ENCODE measurements around the gene PSMC4. TPM values are rescaled to one million over a fixed set of nuclear protein-coding genes. Genes with fewer than 3 reads are reported as not detected.
"Not testable (repeated sequence)": the region's sequence is repeated elsewhere in the genome, so short reads cannot be mapped to it uniquely, and the experiment has no call there.

The PSMC4 gene
- total RNA-seq, 1 experiment from 2014 or later: 120 TPM

DNA sequence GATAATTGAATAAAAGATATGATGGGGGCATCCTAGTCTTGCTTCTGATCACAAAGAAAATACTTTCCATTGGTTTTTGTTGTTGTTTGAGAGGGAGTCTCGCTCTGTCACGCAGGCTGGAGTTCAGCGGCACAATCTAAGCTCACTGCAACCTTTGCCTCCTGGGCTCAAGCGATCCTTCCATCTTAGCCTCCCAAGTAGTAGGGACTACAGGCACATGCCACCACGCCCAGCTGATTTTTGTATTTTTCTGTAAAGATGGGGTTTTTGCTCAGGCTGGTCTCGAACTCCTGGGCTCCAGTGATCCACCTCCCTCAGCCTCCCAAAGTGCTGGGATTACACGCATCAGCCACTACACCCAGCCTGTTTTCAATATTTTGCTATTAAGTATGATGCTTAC lies 17.1 kb upstream of the PSMC4 start:
- ChIA-PET POLR2A (no interaction called here), CTCF (no interaction called here), RAD21 (ENCODE audit: low non-redundant PET in 1 of 2, low total read pairs in 2 of 2, uncharacterized antibody in 2 of 2, unreplicated experiment in 2 of 2) (no interaction called here)
- no peak overlapping the region for H3K27ac ChIP-seq (ENCODE audit: low read depth, low read length)
- TF ChIP-seq, protein P1, sequence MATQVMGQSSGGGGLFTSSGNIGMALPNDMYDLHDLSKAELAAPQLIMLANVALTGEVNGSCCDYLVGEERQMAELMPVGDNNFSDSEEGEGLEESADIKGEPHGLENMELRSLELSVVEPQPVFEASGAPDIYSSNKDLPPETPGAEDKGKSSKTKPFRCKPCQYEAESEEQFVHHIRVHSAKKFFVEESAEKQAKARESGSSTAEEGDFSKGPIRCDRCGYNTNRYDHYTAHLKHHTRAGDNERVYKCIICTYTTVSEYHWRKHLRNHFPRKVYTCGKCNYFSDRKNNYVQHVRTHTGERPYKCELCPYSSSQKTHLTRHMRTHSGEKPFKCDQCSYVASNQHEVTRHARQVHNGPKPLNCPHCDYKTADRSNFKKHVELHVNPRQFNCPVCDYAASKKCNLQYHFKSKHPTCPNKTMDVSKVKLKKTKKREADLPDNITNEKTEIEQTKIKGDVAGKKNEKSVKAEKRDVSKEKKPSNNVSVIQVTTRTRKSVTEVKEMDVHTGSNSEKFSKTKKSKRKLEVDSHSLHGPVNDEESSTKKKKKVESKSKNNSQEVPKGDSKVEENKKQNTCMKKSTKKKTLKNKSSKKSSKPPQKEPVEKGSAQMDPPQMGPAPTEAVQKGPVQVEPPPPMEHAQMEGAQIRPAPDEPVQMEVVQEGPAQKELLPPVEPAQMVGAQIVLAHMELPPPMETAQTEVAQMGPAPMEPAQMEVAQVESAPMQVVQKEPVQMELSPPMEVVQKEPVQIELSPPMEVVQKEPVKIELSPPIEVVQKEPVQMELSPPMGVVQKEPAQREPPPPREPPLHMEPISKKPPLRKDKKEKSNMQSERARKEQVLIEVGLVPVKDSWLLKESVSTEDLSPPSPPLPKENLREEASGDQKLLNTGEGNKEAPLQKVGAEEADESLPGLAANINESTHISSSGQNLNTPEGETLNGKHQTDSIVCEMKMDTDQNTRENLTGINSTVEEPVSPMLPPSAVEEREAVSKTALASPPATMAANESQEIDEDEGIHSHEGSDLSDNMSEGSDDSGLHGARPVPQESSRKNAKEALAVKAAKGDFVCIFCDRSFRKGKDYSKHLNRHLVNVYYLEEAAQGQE (IDR thresholded peaks at IDR 0.05; ENCODE audit: low read depth): no peak
- TF ChIP-seq CBX3 (IDR thresholded peaks at IDR 0.05; ENCODE audit: low read depth): no peak
- no peak for TF ChIP-seq CEBPB (IDR thresholded peaks at IDR 0.05; ENCODE audit: low read depth)
- TF ChIP-seq RAD21 (IDR thresholded peaks at IDR 0.05; ENCODE audit: low read depth): no peak
- no peak for TF ChIP-seq EZH2phosphoT487 (IDR thresholded peaks at IDR 0.05; ENCODE audit: borderline replicate concordance)
- TF ChIP-seq POLR2AphosphoS5 (IDR thresholded peaks at IDR 0.05; ENCODE audit: low read depth, low read length): no peak
- TF ChIP-seq ZNF274 (IDR thresholded peaks at IDR 0.05; ENCODE audit: low read depth, low read length): no peak
- no peak for TF ChIP-seq ZBTB33 (IDR thresholded peaks at IDR 0.05; ENCODE audit: extremely low read depth, insufficient replicate concordance, low read length)
- TF ChIP-seq EZH2 (IDR thresholded peaks at IDR 0.05): no peak
- TF ChIP-seq JUND (IDR thresholded peaks at IDR 0.05): no peak
- TF ChIP-seq SIN3A (IDR thresholded peaks at IDR 0.05; ENCODE audit: low read depth): no peak
- TF ChIP-seq ELF1 (IDR thresholded peaks at IDR 0.05; ENCODE audit: borderline replicate concordance, low read depth): no peak
- TF ChIP-seq YY1 (IDR thresholded peaks at IDR 0.05; ENCODE audit: extremely low read depth, insufficient replicate concordance, low read depth, low read length): no peak
- no peak for TF ChIP-seq ZFX (IDR thresholded peaks at IDR 0.05)
- TF ChIP-seq TCF7L2 (IDR thresholded peaks at IDR 0.05; ENCODE audit: borderline replicate concordance, extremely low read depth, insufficient read depth, insufficient read length): no peak
- TF ChIP-seq EGR1 (IDR thresholded peaks at IDR 0.05; ENCODE audit: low read depth): no peak
- TF ChIP-seq, protein P2, sequence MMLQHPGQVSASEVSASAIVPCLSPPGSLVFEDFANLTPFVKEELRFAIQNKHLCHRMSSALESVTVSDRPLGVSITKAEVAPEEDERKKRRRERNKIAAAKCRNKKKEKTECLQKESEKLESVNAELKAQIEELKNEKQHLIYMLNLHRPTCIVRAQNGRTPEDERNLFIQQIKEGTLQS (IDR thresholded peaks at IDR 0.05): no peak
- no peak for TF ChIP-seq SRF (IDR thresholded peaks at IDR 0.05; ENCODE audit: low read depth)
- TF ChIP-seq POLR2A (IDR thresholded peaks at IDR 0.05; ENCODE audit: borderline replicate concordance, extremely low read depth, insufficient read depth, insufficient read length): no peak
- no peaks in the 10 kb centered on the region for H3K36me3 ChIP-seq (ENCODE audit: control insufficient read depth in 1 of 2, insufficient read depth in 2 of 2, low read length in 2 of 2)
- no peaks in the 10 kb centered on the region for H3K27me3 ChIP-seq (ENCODE audit: insufficient read depth, low read length)
- no peak overlapping the region for H3K9ac ChIP-seq (ENCODE audit: low read length)
- H3K4me3 ChIP-seq (replicated peaks in 1 of 2; ENCODE audit: low read depth in 1 of 2, low read length in 2 of 2): no peak overlapping the region
- no peaks in the 10 kb centered on the region; the same call in 1 of the 2 replicates for H3K9me2 ChIP-seq (ENCODE audit: insufficient read depth)
- no peak for DNase-seq (ENCODE audit: low read depth, low spot score)
- no peak overlapping the region for H2AFZ ChIP-seq (ENCODE audit: low read depth, low read length, poor library complexity, severe bottlenecking)
- no TSS peak for BruUV-seq (replicated peaks)
- H3K9me3 ChIP-seq (ENCODE audit: control insufficient read depth in 1 of 2, insufficient read depth in 1 of 2, low read depth in 1 of 2, low read length in 2 of 2): no peaks in the 10 kb centered on the region
- H3K79me2 ChIP-seq (ENCODE audit: insufficient read depth, low read length): no peaks in the 10 kb centered on the region
- no peak for ATAC-seq
- H4K20me1 ChIP-seq (ENCODE audit: insufficient read depth): no peaks in the 10 kb centered on the region
- intact Hi-C loops (cut with micrococcal nuclease): no loop called here
- no peaks in the 10 kb centered on the region for H3K4me1 ChIP-seq (ENCODE audit: control insufficient read depth in 1 of 2, insufficient read depth in 2 of 2, low read length in 2 of 2)
- no peak overlapping the region for H3K4me2 ChIP-seq (ENCODE audit: low read length)

- H3K4me3 ChIP-seq (replicated peaks in 1 of 2; ENCODE audit: low read depth in 1 of 2, low read length in 2 of 2); H2AFZ ChIP-seq (ENCODE audit: low read depth, low read length, poor library complexity, severe bottlenecking); H3K36me3 ChIP-seq (ENCODE audit: control insufficient read depth in 1 of 2, insufficient read depth in 2 of 2, low read length in 2 of 2); RAD21 ChIA-PET (ENCODE audit: low non-redundant PET in 1 of 2, low total read pairs in 2 of 2, uncharacterized antibody in 2 of 2, unreplicated experiment in 2 of 2); ATAC-seq; H3K27ac ChIP-seq (ENCODE audit: low read depth, low read length); H3K79me2 ChIP-seq (ENCODE audit: insufficient read depth, low read length); intact Hi-C loops (cut with micrococcal nuclease); BruUV-seq (replicated peaks); H3K4me2 ChIP-seq (ENCODE audit: low read length); H3K4me1 ChIP-seq (ENCODE audit: control insufficient read depth in 1 of 2, insufficient read depth in 2 of 2, low read length in 2 of 2); DNase-seq (ENCODE audit: low read depth, low spot score); H3K9me2 ChIP-seq (ENCODE audit: insufficient read depth); H3K9ac ChIP-seq (ENCODE audit: low read length); H4K20me1 ChIP-seq (ENCODE audit: insufficient read depth); H3K27me3 ChIP-seq (ENCODE audit: insufficient read depth, low read length); H3K9me3 ChIP-seq (ENCODE audit: control insufficient read depth in 1 of 2, insufficient read depth in 1 of 2, low read depth in 1 of 2, low read length in 2 of 2): not testable (repeated sequence)
- CTCF ChIA-PET: interaction anchor here (1.1 to 1.5 kb wide), 2 partner anchors 13 to 31 kb away, joined by 3 to 4 read pairs; partner anchors contain the start of gene PSMC4
- POLR2A ChIA-PET: interaction anchor here (0.7 kb wide), 1 partner anchor 211 kb away, joined by 3 read pairs; no protein-coding TSS in a partner anchor
These were observed 13.1 kb upstream of the PSMC4 start for GRCh38 chr19:39957886-39958285.

Data from HCT116 (cell line).